Thyroid gland (tissue), 4 donors: ENCODE results near the gene ATP6V1D.

Experiments used
- POLR2A ChIP-seq, 2 donors: fragments of 450-650 bp; IDR thresholded peaks; one replicate each; pipeline ENCODE4 v1.6.1; 2017; ENCODE audit warnings: antibody characterized with exemption in 2 of 2, mild to moderate bottlenecking in 2 of 2, moderate library complexity in 1 of 2
- TF ChIP-seq, protein P1 (sequence below), 6 experiments: fragments of 200-600 bp in 3 of 6; fragments of 450-650 bp in 3 of 6; sonication (generic) in 3 of 6; IDR thresholded peaks; one replicate each; pipeline ENCODE4 v1.5.1; 2016 to 2019; ENCODE audit warnings: antibody characterized with exemption in 6 of 6, mild to moderate bottlenecking in 2 of 6, inconsistent platforms in 1 of 6, moderate library complexity in 1 of 6

DNA sequence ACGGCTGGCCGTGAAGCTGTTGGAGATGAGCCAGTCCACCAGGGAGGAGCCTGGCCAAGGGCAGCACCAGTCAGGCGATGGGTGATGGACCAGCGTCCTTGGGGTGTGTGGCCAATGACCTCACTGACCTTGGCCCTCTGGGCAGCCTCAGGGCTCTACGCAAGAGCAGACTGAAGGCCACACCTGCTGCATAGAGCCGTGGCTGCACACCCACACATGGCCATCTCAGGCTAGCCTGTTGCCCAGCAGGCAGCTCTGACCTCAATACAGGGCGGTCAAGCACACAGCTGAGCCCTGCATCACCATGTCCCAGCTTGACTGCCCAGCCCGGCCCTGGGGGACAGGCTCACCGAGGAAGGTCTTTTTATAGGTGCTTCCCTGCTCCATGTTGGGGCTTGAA lies 33.2 kb upstream of the ATP6V1D start:
- TF ChIP-seq, protein P1, sequence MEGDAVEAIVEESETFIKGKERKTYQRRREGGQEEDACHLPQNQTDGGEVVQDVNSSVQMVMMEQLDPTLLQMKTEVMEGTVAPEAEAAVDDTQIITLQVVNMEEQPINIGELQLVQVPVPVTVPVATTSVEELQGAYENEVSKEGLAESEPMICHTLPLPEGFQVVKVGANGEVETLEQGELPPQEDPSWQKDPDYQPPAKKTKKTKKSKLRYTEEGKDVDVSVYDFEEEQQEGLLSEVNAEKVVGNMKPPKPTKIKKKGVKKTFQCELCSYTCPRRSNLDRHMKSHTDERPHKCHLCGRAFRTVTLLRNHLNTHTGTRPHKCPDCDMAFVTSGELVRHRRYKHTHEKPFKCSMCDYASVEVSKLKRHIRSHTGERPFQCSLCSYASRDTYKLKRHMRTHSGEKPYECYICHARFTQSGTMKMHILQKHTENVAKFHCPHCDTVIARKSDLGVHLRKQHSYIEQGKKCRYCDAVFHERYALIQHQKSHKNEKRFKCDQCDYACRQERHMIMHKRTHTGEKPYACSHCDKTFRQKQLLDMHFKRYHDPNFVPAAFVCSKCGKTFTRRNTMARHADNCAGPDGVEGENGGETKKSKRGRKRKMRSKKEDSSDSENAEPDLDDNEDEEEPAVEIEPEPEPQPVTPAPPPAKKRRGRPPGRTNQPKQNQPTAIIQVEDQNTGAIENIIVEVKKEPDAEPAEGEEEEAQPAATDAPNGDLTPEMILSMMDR (IDR thresholded peaks at IDR 0.05) = no peak
- no peak for TF ChIP-seq POLR2A (IDR thresholded peaks at IDR 0.05)
